GM12892 (cell line): Measurements from ENCODE around the gene CCDC154.

Experiments used
- POLR2A ChIP-seq: IDR thresholded peaks from 2 replicates; pipeline ENCODE4 v1.6.1; 2011; ENCODE audit warnings: low read depth, low read length, control low read depth
- POLR2AphosphoS5 ChIP-seq: IDR thresholded peaks from 2 replicates; pipeline ENCODE4 v1.6.1; 2011; ENCODE audit warnings: low read depth, low read length, control low read depth
- TAF1 ChIP-seq: IDR thresholded peaks from 2 replicates; pipeline ENCODE4 v1.6.1; 2011; ENCODE audit warnings: low read depth, mild to moderate bottlenecking, control low read depth, low read length, borderline replicate concordance

- TF ChIP-seq POLR2A: no peak
- TF ChIP-seq TAF1: no peak
- TF ChIP-seq POLR2AphosphoS5: no peak
Observed at GRCh38 chr16:1475552-1476114, 31.3 kb upstream of the CCDC154 start.
